Gastroesophageal sphincter (tissue), 3 donors: ENCODE results near the gene HOXB2.

Source experiments
- POLR2A ChIP-seq, 2 donors: fragments of 450-650 bp; IDR thresholded peaks; one replicate each; pipeline ENCODE4 v1.6.1; 2017; ENCODE audit warnings: antibody characterized with exemption in 2 of 2, mild to moderate bottlenecking in 2 of 2, moderate library complexity in 1 of 2
- TF ChIP-seq, protein P1 (sequence below), 4 experiments: fragments of 200-600 bp in 2 of 4; fragments of 450-650 bp in 2 of 4; sonication (generic) in 1 of 4; IDR thresholded peaks; one replicate each; pipeline ENCODE4 v1.5.1; 2017 to 2019; ENCODE audit warnings: antibody characterized with exemption in 4 of 4, mild to moderate bottlenecking in 2 of 4, moderate library complexity in 2 of 4

DNA sequence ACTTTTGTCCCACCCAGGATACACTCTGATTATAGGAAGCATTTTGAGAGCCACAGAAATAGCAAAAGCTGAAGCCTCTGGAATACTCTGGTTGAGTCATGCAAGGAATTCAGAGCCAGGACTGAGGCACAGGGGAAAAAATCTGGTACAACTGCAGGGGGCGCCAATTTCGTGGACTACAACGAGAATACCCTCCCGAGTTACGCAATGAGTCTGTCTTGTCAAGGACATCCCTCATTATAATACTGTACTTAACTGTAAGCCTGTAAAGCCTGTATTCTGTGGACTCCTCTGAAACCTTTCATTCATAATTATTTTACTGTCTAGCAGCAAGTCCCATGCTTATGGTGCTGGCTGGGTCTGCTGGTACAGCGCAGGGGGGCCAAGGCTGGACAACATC, 21.9 kb downstream of the HOXB2 start:
- TF ChIP-seq, protein P1, sequence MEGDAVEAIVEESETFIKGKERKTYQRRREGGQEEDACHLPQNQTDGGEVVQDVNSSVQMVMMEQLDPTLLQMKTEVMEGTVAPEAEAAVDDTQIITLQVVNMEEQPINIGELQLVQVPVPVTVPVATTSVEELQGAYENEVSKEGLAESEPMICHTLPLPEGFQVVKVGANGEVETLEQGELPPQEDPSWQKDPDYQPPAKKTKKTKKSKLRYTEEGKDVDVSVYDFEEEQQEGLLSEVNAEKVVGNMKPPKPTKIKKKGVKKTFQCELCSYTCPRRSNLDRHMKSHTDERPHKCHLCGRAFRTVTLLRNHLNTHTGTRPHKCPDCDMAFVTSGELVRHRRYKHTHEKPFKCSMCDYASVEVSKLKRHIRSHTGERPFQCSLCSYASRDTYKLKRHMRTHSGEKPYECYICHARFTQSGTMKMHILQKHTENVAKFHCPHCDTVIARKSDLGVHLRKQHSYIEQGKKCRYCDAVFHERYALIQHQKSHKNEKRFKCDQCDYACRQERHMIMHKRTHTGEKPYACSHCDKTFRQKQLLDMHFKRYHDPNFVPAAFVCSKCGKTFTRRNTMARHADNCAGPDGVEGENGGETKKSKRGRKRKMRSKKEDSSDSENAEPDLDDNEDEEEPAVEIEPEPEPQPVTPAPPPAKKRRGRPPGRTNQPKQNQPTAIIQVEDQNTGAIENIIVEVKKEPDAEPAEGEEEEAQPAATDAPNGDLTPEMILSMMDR (IDR thresholded peaks at IDR 0.05): peak in 1 of 4 experiments; percentile 19
- no peak for TF ChIP-seq POLR2A (IDR thresholded peaks at IDR 0.05)
